ENCODE measurements around the gene HINT3. TPM values are rescaled to one million over a fixed set of nuclear protein-coding genes. Genes with fewer than 3 reads are reported as not detected.

Gene HINT3
- total and polyA plus RNA-seq, 2 donors (not counting 3 experiments of a cell fraction or from before 2014, with no cell fraction given), result 1.8 to 8.4 TPM

- Histone ChIP-seq H3K9me1 (replicated peaks; ENCODE audit: control insufficient read depth, extremely low read depth, insufficient read depth, low read length) (no peaks in the 10 kb centered on the region), H2AFZ (ENCODE audit: low read depth, low read length) (no peak overlapping the region), H3K27ac (ENCODE audit: insufficient read depth, low read depth, low read length) (no peak overlapping the region), H3K4me2 (ENCODE audit: insufficient read depth, low read length) (no peak overlapping the region), H3K4me3 (replicated peaks in 1 of 3; ENCODE audit: insufficient read depth in 1 of 3, low read depth in 1 of 3, low read length in 3 of 3) (no peak overlapping the region), H4K20me1 (replicated peaks; ENCODE audit: control insufficient read depth, extremely low read depth, insufficient read depth, low read length) (no peaks in the 10 kb centered on the region), H3K79me2 (ENCODE audit: control insufficient read depth, insufficient read depth, low read length) (no peaks in the 10 kb centered on the region), H3K9me3 (replicated peaks; ENCODE audit: control insufficient read depth, insufficient read depth, low read length) (no peaks in the 10 kb centered on the region), H3K27me3 (ENCODE audit: control insufficient read depth in 2 of 2, insufficient read depth in 2 of 2, low read length in 2 of 2) (no peaks in the 10 kb centered on the region), H3K4me1 (ENCODE audit: control insufficient read depth, extremely low read depth, insufficient read depth, low read length) (peaks cover 15% of the 10 kb centered on the region), H3K36me3 (ENCODE audit: control insufficient read depth in 2 of 2, extremely low read depth in 1 of 2, insufficient read depth in 2 of 2, low read length in 2 of 2) (no peaks in the 10 kb centered on the region), H3K9ac (replicated peaks; ENCODE audit: extremely low read depth, insufficient read depth, low read length) (no peak overlapping the region)
- no TSS peak for BruUV-seq (replicated peaks)
- CTCF ChIA-PET, result interaction anchor here (1.0 to 8.4 kb wide), 14 partner anchors 10 to 172 kb away, joined by 4 to 123 read pairs (median 8); partner anchors contain the start of gene NCOA7
- intact Hi-C loops (cut with micrococcal nuclease), result no loop called here
- dilution Hi-C loops (cut with MboI; ENCODE audit: extremely low pct_ligation_motif_present, low sequenced_read_pairs), result no loop called here
- POLR2A ChIA-PET, result interaction anchor here (2.8 kb wide), 1 partner anchor 163 kb away, joined by 8 read pairs; the partner anchor contains the start of gene NCOA7
- DNase-seq (ENCODE audit: low read depth, low spot score) (no peak), FAIRE-seq (no peak)
- TF ChIP-seq CTCF (IDR thresholded peaks at IDR 0.05; ENCODE audit: extremely low read depth in 1 of 2, insufficient read depth in 1 of 2, low read depth in 1 of 2, low read length in 2 of 2), result no peak
These were observed 3.1 kb upstream of the HINT3 start for GRCh38 chr6:125953502-125953875.

GRCh38 chr6:125954735-125955339 lies 1.7 kb upstream of the HINT3 start:
- H3K4me1 ChIP-seq (ENCODE audit: control insufficient read depth, extremely low read depth, insufficient read depth, low read length), result peaks cover 15% of the 10 kb centered on the region

More at GRCh38 chr6:125954735-125955339, 1.7 kb upstream of the HINT3 start:
- Histone ChIP-seq H3K27me3 (ENCODE audit: control insufficient read depth in 2 of 2, insufficient read depth in 2 of 2, low read length in 2 of 2) (no peaks in the 10 kb centered on the region), H3K4me2 (ENCODE audit: insufficient read depth, low read length) (no peak overlapping the region), H3K9me1 (replicated peaks; ENCODE audit: control insufficient read depth, extremely low read depth, insufficient read depth, low read length) (no peaks in the 10 kb centered on the region), H3K9me3 (replicated peaks; ENCODE audit: control insufficient read depth, insufficient read depth, low read length) (no peaks in the 10 kb centered on the region), H3K79me2 (ENCODE audit: control insufficient read depth, insufficient read depth, low read length) (no peaks in the 10 kb centered on the region), H3K27ac (ENCODE audit: insufficient read depth, low read depth, low read length) (no peak overlapping the region), H2AFZ (ENCODE audit: low read depth, low read length) (no peak overlapping the region), H3K36me3 (ENCODE audit: control insufficient read depth in 2 of 2, extremely low read depth in 1 of 2, insufficient read depth in 2 of 2, low read length in 2 of 2) (no peaks in the 10 kb centered on the region), H3K9ac (replicated peaks; ENCODE audit: extremely low read depth, insufficient read depth, low read length) (no peak overlapping the region), H4K20me1 (replicated peaks; ENCODE audit: control insufficient read depth, extremely low read depth, insufficient read depth, low read length) (no peaks in the 10 kb centered on the region), H3K4me3 (replicated peaks in 1 of 3; ENCODE audit: insufficient read depth in 1 of 3, low read depth in 1 of 3, low read length in 3 of 3) (no peak overlapping the region)
- BruUV-seq (replicated peaks), result no TSS peak
- dilution Hi-C loops (cut with MboI; ENCODE audit: extremely low pct_ligation_motif_present, low sequenced_read_pairs), result no loop called here
- POLR2A ChIA-PET, result no interaction called here
- no peak for DNase-seq (ENCODE audit: low read depth, low spot score)
- intact Hi-C loops (cut with micrococcal nuclease), result loop anchor here (5.0 kb wide), 2 partner anchors 98 to 643 kb away; no protein-coding TSS in a partner anchor
- TF ChIP-seq CTCF (IDR thresholded peaks at IDR 0.05; ENCODE audit: extremely low read depth in 1 of 2, insufficient read depth in 1 of 2, low read depth in 1 of 2, low read length in 2 of 2) (no peak), MYC (IDR thresholded peaks at IDR 0.05; ENCODE audit: low read depth, low read length) (no peak), FOS (IDR thresholded peaks at IDR 0.05; ENCODE audit: borderline replicate concordance, insufficient read depth, low read length) (no peak), JUN (IDR thresholded peaks at IDR 0.05; ENCODE audit: borderline replicate concordance, insufficient read depth, insufficient read length, low read depth) (no peak), GATA2 (IDR thresholded peaks at IDR 0.05; ENCODE audit: insufficient read depth, insufficient read length, low read depth, low read length) (no peak), MAX (IDR thresholded peaks at IDR 0.05; ENCODE audit: insufficient read depth, insufficient read length) (no peak), EZH2 (IDR thresholded peaks at IDR 0.05; ENCODE audit: borderline replicate concordance, low read depth, low read length, severe bottlenecking) (no peak)
- FAIRE-seq, result no peak
- CTCF ChIA-PET, result interaction anchor here (1.6 to 8.4 kb wide), 4 partner anchors 11 to 174 kb away, joined by 4 to 138 read pairs (median 80); partner anchors contain the start of gene NCOA7

Data from endothelial cell of umbilical vein (primary cell).